Liver (tissue), 9 donors: Measurements from ENCODE around the gene CD79B. TPM values are rescaled to one million over a fixed set of nuclear protein-coding genes. Genes with fewer than 3 reads are reported as not detected.

Experiments used
- DNase-seq: peaks from one replicate; pipeline ENCODE4 v3.0.0-alpha.2; 2017; ENCODE audit warnings: low spot score
- H3K27ac ChIP-seq, 2 donors: one replicate each; pipeline ENCODE4 v1.7.0; 2013; ENCODE audit warnings: inconsistent platforms in 2 of 2, low read length in 2 of 2, control low read depth in 1 of 2, low read depth in 1 of 2, mild to moderate bottlenecking in 1 of 2
- H3K27me3 ChIP-seq, 4 donors: one replicate each; pipeline versions ENCODE4 v1.6.1 to v1.7.0; 2013; ENCODE audit warnings: low read length in 3 of 4, inconsistent platforms in 1 of 4, mild to moderate bottlenecking in 1 of 4, moderate library complexity in 1 of 4; ENCODE audit not compliant: control insufficient read depth in 4 of 4, insufficient read depth in 4 of 4
- H3K36me3 ChIP-seq, 4 donors: one replicate each; pipeline versions ENCODE4 v1.6.1 to v1.7.0; 2013; ENCODE audit warnings: low read length in 3 of 4, mild to moderate bottlenecking in 3 of 4, low read depth in 1 of 4, moderate library complexity in 1 of 4; ENCODE audit not compliant: control insufficient read depth in 4 of 4, insufficient read depth in 3 of 4
- H3K4me1 ChIP-seq, 4 donors: one replicate each; pipeline versions ENCODE4 v1.6.1 to v1.7.0; 2013; ENCODE audit warnings: low read length in 3 of 4, mild to moderate bottlenecking in 3 of 4, moderate library complexity in 1 of 4; ENCODE audit not compliant: control insufficient read depth in 4 of 4, insufficient read depth in 4 of 4
- H3K4me3 ChIP-seq, 3 donors: one replicate each; pipeline versions ENCODE4 v1.6.1 to v1.7.0; 2013; ENCODE audit warnings: low read length in 3 of 3, control low read depth in 1 of 3, low read depth in 1 of 3, mild to moderate bottlenecking in 1 of 3
- H3K9ac ChIP-seq, 2 donors: one replicate each; pipeline ENCODE4 v1.7.0; 2013; ENCODE audit warnings: low read length in 2 of 2, mild to moderate bottlenecking in 2 of 2, moderate library complexity in 2 of 2, control low read depth in 1 of 2, low read depth in 1 of 2
- H3K9me3 ChIP-seq, 4 donors: one replicate each; pipeline versions ENCODE4 v1.6.1 to v1.7.0; 2013; ENCODE audit warnings: low read length in 3 of 4; ENCODE audit not compliant: control insufficient read depth in 4 of 4
- EGR1 ChIP-seq, 2 donors: IDR thresholded peaks; 2 replicates each; pipeline ENCODE4 v1.6.1; 2016 to 2018; ENCODE audit warnings: antibody characterized with exemption in 2 of 2, low read depth in 2 of 2
- FOXA1 ChIP-seq: IDR thresholded peaks from 2 replicates; pipeline ENCODE4 v1.6.1; 2016; ENCODE audit warnings: antibody characterized with exemption
- FOXA2 ChIP-seq: IDR thresholded peaks from 2 replicates; pipeline ENCODE4 v1.6.1; 2016; ENCODE audit warnings: antibody characterized with exemption
- HNF4G ChIP-seq: IDR thresholded peaks from 2 replicates; pipeline ENCODE4 v1.6.1; 2016; ENCODE audit warnings: antibody characterized with exemption
- JUND ChIP-seq, 2 donors: IDR thresholded peaks; 2 replicates each; pipeline ENCODE4 v1.6.1; 2016; ENCODE audit warnings: antibody characterized with exemption in 2 of 2
- MAX ChIP-seq: IDR thresholded peaks from 2 replicates; pipeline ENCODE4 v1.6.1; 2016; ENCODE audit warnings: antibody characterized with exemption
- NR2F2 ChIP-seq: IDR thresholded peaks from 2 replicates; pipeline ENCODE4 v1.6.1; 2016; ENCODE audit warnings: antibody characterized with exemption
- RAD21 ChIP-seq, 2 donors: IDR thresholded peaks; 2 replicates each; pipeline ENCODE4 v1.6.1; 2016; ENCODE audit warnings: antibody characterized with exemption in 2 of 2, mild to moderate bottlenecking in 2 of 2
- REST ChIP-seq: IDR thresholded peaks from 2 replicates; pipeline ENCODE4 v1.6.1; 2016; ENCODE audit warnings: antibody characterized with exemption, mild to moderate bottlenecking
- RXRA ChIP-seq, 2 donors: IDR thresholded peaks; 2 replicates each; pipeline ENCODE4 v1.6.1; 2017 to 2018; ENCODE audit warnings: antibody characterized with exemption in 2 of 2, mild to moderate bottlenecking in 1 of 2
- SP1 ChIP-seq: IDR thresholded peaks from 2 replicates; pipeline ENCODE4 v1.6.1; 2018; ENCODE audit warnings: antibody characterized with exemption, mild to moderate bottlenecking
- TAF1 ChIP-seq: conservative IDR thresholded peaks from 2 replicates; pipeline ENCODE4 v1.6.1; 2016; ENCODE audit warnings: antibody characterized with exemption, mild to moderate bottlenecking
- YY1 ChIP-seq: IDR thresholded peaks from 2 replicates; pipeline ENCODE4 v1.6.1; 2016; ENCODE audit warnings: antibody characterized with exemption, mild to moderate bottlenecking
- WGBS: extraction: QIAGEN DNeasy Blood & Tissue Kit; methylation state at CpG from one replicate; pipeline ENCODE4 v1.1.7; 2013; 5-methylcytosine and 5-hydroxymethylcytosine counted together
- polyA plus RNA-seq, 2 donors: library from polyadenylated mRNA; stranded (reverse) in 1 of 2; unstranded in 1 of 2; fragments of 200-250 nt in 1 of 2; fragments of >200 nt in 1 of 2; fragmentation: Nextera tagmentation in 1 of 2; extraction: Ambion mirVana in 1 of 2; gene quantifications; one replicate each; pipeline versions ENCODE4 v1.2.1 to v1.2.3, GENCODE V29; 2013 to 2015
- total RNA-seq, 2 donors: library from RNA; depleted of rRNA; stranded (reverse); fragments of >200 nt; gene quantifications; one replicate each; pipeline ENCODE4 v1.2.3, GENCODE V29; 2014
- TF ChIP-seq, protein P1 (sequence below): IDR thresholded peaks from 2 replicates; pipeline ENCODE4 v1.6.1; 2016; ENCODE audit warnings: antibody characterized with exemption
- TF ChIP-seq, protein P2 (sequence below): IDR thresholded peaks from 2 replicates; pipeline ENCODE4 v1.6.1; 2016; ENCODE audit warnings: antibody characterized with exemption
- TF ChIP-seq, protein P3 (sequence below): fragments of 150-350 bp; IDR thresholded peaks from 2 replicates; pipeline ENCODE4 v1.5.1; 2017; ENCODE audit warnings: improper control_type of control experiment, low read depth, low read length; ENCODE audit not compliant: missing input control
- donor health status: healthy.
- donor health status: healthy.
- donor health status: healthy.
- donor health status: healthy.
- donor health status: healthy.

Gene CD79B
- total and polyA plus RNA-seq, 4 donors, result 1.3 to 6.5 (median 3.5) TPM

- Histone ChIP-seq H3K36me3 (no peaks in the 10 kb centered on the region), H3K9ac (no peak overlapping the region), H3K27ac (no peak overlapping the region), H3K4me1 (peaks cover 0 to 4% (median 0%) of the 10 kb centered on the region in 4 donors), H3K9me3 (no peaks in the 10 kb centered on the region), H3K4me3 (no peak overlapping the region), H3K27me3 (no peaks in the 10 kb centered on the region)
- TF ChIP-seq, protein P1, sequence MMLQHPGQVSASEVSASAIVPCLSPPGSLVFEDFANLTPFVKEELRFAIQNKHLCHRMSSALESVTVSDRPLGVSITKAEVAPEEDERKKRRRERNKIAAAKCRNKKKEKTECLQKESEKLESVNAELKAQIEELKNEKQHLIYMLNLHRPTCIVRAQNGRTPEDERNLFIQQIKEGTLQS, result no peak
- TF ChIP-seq JUND (IDR thresholded peaks at IDR 0.05), result no peak
- TF ChIP-seq FOXA2, result no peak
- TF ChIP-seq RXRA (IDR thresholded peaks at IDR 0.05), result no peak
- TF ChIP-seq EGR1 (IDR thresholded peaks at IDR 0.05; ENCODE audit: low read depth in 2 of 2), result no peak
- no peak for TF ChIP-seq YY1
- TF ChIP-seq MAX, result no peak
- no peak for TF ChIP-seq REST
- TF ChIP-seq, protein P2, sequence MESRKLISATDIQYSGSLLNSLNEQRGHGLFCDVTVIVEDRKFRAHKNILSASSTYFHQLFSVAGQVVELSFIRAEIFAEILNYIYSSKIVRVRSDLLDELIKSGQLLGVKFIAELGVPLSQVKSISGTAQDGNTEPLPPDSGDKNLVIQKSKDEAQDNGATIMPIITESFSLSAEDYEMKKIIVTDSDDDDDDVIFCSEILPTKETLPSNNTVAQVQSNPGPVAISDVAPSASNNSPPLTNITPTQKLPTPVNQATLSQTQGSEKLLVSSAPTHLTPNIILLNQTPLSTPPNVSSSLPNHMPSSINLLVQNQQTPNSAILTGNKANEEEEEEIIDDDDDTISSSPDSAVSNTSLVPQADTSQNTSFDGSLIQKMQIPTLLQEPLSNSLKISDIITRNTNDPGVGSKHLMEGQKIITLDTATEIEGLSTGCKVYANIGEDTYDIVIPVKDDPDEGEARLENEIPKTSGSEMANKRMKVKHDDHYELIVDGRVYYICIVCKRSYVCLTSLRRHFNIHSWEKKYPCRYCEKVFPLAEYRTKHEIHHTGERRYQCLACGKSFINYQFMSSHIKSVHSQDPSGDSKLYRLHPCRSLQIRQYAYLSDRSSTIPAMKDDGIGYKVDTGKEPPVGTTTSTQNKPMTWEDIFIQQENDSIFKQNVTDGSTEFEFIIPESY, result no peak
- no peak for TF ChIP-seq TAF1
- no peak for TF ChIP-seq HNF4G
- no peak for TF ChIP-seq FOXA1
- TF ChIP-seq, protein P3, sequence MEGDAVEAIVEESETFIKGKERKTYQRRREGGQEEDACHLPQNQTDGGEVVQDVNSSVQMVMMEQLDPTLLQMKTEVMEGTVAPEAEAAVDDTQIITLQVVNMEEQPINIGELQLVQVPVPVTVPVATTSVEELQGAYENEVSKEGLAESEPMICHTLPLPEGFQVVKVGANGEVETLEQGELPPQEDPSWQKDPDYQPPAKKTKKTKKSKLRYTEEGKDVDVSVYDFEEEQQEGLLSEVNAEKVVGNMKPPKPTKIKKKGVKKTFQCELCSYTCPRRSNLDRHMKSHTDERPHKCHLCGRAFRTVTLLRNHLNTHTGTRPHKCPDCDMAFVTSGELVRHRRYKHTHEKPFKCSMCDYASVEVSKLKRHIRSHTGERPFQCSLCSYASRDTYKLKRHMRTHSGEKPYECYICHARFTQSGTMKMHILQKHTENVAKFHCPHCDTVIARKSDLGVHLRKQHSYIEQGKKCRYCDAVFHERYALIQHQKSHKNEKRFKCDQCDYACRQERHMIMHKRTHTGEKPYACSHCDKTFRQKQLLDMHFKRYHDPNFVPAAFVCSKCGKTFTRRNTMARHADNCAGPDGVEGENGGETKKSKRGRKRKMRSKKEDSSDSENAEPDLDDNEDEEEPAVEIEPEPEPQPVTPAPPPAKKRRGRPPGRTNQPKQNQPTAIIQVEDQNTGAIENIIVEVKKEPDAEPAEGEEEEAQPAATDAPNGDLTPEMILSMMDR, result no peak
- TF ChIP-seq RAD21 (IDR thresholded peaks at IDR 0.05), result no peak
- TF ChIP-seq NR2F2, result no peak
- TF ChIP-seq SP1, result no peak
- WGBS, result 87% methylated on average over 18 of the region's 18 CpGs
- DNase-seq, result no peak
Measured at GRCh38 chr17:63947711-63948330, 15.7 kb upstream of the CD79B start.
